Endothelial cell of hepatic sinusoid (primary cell): Measurements from ENCODE around the gene DENND6B.
"Not testable (repeated sequence)": the region's sequence is repeated elsewhere in the genome, so short reads cannot be mapped to it uniquely, and the experiment has no call there.

ENCODE experiments used
- in situ Hi-C: cut with HindIII; loops from 2 replicates; pipeline ENCODE4 v1.10.0; 2017; ENCODE audit warnings: low sequenced_read_pairs

The DENND6B gene

DNA sequence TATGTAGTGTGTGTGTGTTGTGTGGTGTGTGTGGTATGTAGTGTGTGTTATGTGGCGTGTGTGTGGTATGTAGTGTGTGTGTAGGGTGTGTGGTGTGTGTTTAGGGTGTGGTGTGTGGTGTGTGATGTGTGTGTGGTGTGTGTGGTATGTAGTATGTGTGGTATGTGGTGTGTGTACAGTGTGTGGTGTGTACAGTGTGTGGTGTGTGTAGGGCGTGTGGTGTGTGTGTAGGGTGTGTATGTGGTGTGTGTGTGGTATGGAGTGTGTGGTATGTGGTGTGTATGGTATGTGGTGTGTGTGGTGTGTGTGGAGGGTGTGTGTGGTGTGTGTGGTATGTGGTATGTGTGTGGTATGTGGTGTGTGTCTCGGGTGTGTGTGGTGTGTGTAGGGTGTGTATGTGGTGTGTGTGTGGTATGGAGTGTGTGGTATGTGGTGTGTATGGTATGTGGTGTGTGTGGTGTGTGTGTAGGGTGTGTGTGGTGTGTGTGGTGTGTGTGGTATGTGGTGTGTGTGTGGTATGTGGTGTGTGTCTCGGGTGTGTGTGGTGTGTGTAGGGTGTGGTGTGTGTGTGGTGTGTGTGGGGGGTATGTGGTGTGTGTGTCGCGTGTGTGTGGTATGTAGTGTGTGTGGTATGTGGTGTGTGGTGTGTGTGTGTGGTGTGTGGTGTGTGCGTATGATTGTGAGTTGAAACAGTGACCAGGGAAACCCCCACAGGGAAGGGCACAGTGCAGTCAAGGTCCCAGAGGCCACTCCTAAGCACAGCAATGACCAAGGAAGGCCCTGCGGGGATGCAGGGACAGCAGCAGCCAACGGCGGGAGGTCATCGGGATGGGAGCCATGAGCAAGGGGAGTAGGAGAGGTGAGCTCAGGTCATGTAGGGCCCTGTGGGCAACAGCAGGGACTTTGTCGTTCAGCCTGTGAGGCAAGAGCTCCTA is 13.4 kb upstream of the DENND6B start:
- in situ Hi-C loops = no loop called here

DNA sequence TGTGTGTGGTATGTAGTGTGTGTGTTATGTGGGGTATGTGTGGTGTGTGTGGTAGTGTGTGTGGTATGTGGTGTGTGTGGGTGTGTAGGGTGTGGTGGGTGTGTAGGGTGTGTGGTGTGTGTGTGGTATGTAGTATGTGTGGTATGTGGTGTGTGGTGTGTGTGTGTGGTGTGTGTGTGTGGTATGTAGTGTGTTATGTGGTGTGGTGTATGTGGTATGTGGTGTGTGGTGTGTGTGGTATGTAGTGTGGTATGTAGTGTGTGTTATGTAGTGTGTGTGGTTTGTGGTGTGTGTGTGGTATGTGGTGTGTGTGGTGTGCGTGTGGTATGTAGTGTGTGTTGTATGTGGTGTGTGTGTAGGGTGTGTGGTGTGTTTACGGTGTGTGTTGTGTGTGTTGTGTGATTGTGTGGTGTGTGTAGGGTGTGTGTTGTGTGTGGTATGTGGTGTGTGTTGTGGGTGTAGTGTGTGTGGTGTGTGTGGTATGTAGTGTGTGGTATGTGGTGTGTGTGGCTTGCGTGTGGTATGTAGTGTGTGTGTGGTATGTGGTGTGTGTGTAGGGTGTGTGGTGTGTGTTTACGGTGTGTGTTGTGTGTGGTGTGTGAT is 12.1 kb upstream of the DENND6B start:
- in situ Hi-C loops = no loop called here

DNA sequence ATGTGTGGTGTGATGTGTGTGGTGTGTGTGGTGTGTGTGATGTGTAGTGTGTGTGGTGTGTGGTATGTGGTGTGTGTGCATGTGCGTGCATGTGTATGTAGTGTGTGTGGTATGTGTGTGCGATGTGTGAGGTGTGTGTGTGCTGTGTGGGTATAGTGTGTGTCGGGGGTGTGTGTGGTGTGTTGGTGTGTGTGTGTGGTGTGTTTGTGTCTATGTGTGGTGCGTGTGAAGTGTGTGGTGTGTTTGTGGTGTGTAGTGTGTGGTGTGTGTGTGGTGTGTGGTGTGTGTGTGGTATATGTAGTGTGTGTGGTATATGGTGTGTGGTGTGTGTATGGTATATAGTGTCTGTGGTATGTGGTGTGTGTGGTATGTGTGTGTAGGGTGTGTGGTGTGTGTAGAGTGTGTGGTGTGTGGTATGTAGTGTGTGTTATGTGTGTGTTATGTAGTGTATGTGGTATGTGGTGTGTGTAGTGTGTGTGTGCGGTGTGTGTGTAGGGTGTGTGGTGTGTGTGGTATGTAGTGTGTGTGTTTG is 11.3 kb upstream of the DENND6B start:
- in situ Hi-C loops = no loop called here

DNA sequence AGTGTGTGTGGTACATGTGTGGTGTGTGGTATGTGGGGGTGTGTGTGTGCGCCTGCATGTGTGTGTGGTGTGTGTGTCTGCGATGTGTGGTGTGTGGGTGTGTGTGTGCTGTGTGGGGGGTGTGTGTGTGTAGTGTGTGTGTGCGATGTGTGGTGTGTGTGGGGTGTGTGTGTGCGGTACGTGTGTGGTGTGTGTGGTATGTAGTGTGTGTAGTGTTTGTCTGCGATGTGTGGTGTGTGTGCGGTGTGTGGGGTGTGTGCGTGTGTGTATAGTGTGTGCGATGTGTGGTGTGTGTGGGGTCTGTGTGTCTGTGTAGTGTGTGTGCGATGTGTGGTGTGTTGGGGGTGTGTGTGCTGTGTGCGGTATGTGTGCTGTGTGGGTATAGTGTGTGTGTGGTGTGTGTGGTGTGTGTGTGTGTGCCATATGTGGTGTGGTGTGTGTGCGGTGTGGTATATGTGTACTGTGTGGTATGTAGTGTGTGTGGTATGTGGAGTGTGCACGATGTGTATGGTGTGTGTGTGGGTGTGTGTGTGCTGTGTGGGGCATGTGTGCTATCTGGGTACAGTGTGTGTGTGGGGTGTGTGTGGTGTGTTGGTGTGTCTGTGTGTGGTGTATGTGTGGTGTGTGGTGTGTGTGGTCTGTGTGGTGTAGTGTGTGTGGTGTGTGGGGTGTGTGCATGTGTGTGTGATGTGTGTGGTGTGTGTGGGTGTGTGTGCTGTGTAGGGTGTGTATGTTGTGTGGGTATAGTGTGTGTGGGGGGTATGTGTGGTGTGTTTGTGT is 10.6 kb upstream of the DENND6B start:
- in situ Hi-C loops = no loop called here

DNA sequence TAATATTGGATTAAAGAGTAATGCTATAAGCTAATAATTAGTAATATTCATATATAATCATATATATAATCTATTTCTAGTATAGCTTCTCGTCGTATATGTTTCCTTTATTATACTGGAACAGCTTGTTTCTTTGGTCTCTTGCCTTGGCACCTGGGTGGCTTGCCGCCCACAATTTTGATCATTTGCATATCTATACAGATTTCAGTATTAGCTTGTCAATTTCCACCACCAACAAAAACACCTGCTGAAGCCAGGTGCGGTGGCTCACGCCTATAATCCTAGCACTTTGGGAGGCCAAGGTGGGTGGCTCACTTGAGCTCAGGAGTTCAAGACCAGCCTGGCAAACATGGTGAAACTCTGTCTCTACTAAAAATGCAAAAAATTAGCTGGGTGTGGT is 7.6 kb upstream of the DENND6B start:
- in situ Hi-C loops = not testable (repeated sequence)

DNA sequence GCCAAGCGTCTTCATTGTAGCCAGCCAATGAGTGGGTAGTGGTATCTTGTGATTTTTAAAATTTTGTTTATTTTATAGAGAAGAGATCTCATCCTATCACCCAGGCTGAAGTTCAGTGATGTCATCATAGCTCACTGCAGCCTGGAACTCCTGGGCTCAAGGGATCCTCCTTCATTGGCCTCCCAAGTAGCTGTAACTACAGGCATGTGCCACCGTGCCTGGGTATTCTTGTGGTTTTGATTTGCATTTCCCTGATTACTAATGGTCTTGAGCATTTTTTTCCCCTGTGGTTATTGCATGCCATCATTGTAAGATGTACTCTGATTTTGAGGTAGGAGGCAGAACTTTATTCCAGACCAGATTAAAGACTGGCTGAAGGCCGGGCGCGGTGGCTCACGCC is 2.4 kb upstream of the DENND6B start:
- in situ Hi-C loops = no loop called here

DNA sequence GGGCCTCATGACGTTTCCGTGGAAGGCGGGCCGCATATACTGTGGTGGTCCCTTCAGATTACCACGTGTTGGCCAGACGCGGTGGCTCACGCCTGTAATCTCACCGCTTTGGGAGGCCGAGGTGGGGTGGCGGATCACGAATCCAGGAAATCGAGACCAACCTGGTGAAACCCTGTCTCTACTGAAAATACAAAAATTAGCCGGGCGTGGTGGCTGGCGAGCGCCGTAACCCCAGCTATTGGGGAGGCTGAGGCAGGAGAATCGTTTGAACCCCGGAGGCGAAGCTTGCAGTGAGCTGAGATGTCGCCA is 853 bp upstream of the DENND6B start:
- in situ Hi-C loops = no loop called here

DNA sequence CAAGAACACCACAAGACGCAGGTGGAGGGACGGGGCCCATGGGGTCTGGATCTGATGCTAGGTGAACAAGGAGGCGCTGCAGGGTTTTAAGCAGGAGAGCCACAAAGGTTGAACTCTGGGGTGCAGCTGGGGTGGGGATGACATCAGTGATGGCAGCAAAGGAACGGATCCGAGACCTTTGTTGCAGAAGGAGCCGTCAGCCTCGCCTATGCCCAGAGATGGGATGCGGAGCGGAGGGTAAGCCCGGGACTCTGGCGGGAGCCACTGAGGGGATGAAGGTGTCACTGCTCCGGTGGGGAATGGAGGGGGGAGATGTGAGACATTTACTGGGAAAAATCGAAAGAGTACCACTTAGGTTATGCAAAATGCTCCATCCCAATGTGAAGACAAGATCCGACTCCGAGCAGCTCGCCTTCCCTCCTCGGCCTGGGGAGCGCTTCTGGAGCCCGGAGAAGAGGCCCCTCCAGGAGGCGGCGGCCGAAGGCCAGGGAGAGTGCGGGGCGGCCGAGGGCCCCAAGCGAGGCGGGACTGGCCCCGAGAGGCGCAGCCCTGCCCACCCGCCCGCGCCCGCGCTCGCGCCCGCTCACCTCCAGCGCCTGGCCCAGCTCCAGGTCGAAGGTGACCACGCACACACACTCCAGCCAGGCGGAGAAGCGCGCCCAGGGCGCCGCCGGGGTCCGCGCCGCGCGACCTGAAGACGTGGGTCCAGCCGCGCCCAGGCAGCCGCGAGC is 422 bp downstream of the DENND6B start:
- in situ Hi-C loops = no loop called here

DNA sequence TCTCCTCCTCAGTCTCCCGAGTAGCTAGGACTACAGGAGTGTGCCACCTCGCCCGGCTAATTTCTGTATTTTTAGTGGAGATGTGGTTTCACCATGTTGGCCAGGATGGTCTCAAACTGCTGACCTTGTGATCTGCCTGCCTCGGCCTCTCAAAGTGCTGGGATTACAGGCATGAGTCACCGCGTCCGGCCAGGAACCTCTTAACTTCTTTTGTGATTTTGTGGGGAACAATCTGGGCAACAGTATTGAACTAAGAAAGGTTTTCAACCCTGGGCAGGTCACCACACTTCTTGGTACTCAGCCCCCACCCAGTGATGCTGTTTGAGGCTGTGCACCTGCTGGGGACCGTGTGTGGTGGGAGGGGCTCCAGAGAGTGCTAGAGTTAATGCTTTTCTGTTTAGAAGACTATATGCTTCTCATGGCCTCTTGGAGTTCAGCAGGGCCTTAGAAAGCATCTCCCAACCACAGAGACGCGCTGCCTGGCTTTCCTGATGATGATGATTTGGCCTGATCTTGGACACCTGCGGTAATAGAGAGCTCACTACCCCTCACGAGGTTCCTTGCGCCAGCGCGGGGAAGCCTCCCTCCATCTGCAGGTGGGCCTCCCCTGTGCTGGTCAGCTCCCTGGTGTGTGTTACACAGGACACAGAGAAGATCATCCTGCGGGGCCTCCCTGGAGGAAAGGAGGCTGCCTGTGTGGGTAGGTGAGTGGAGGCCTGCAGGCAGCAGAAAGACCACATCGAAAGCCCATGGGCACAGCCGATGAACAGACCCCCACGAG is 1.2 kb downstream of the DENND6B start:
- in situ Hi-C loops = no loop called here

DNA sequence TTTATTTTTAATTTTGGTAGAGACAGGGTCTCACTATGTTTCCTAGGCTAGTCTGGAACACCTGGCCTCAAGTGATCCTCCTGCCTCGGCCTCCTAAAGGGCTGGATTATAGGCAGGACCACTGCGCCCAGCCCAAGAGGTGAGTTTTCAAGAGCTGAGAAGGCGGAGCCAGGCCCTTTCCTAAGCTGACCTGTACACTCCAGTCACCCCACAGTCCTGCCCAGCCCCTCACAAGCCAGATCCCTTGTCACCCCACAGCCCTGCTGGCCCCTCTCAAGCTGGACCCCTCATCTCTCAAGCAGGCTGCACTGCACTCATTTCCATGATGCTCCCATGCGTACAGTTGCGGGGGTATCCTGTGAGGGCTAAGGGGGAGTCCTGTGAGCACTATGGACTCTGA is 2.9 kb downstream of the DENND6B start:
- in situ Hi-C loops = no loop called here

DNA sequence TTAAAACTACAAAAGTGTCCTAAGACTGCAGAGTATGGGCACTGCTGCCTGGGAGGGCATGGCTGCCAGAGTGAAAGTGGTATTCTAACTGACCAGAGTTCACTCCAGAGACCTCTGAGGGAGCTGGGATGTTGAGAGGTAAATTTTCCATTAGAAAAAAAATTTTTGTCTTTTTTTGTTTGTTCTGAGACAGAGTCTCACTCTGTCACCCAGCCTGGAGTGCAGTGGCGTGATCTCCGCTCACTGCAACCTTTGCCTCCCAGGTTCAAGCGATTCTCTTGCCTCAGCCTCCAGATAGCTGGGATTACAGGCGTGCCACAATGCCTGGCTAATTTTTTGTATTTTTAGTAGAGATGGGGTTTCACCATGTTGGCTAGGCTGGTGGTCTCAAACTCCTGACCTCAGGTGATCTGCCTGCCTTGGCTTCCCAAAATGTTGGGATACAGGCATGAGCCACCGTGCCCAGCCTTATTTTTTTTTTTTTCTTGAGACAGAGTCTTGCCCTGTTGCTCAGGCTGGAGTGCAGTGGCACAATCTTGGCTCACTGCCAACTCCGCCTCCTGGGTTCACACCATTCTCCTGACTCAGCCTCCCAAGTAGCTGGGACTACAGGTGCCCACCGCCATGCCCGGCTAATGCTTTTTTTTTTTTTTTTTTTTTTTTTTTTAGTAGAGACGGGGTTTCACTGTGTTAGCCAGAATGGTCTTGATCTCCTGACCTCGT is 4.3 kb downstream of the DENND6B start:
- in situ Hi-C loops = not testable (repeated sequence)

DNA sequence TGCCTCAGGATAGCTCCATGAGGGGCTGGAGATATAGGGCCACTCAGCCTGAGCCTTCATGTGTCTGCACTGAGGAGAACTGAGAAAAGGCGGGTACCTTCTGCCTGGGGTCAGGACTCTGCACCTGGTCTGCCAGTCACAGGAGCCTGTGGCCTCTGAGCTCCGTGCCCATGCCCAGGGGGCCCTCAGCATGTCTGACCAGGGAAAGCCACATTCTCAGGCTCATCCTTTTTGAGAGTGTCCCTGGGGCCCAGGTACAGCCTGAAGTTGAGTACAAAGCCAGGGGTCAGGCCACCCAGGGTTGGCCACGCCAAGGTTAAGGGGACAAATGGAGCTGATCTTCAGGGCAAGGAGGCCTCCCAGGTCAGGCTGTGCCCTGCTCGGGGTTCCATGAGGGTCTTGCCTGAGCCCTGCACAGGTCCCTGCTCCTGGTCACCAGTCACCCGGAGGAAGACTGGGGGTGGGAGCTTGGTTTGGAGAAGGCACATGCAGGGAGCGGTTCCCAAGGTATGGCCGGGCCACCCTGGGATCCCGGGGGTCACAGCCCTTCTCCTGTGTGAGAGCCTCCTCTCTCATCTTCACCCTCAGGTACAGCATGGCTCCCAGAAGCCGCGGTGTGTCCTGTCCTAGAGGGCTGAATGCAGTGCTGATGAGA is 6.0 kb downstream of the DENND6B start:
- in situ Hi-C loops = no loop called here

DNA sequence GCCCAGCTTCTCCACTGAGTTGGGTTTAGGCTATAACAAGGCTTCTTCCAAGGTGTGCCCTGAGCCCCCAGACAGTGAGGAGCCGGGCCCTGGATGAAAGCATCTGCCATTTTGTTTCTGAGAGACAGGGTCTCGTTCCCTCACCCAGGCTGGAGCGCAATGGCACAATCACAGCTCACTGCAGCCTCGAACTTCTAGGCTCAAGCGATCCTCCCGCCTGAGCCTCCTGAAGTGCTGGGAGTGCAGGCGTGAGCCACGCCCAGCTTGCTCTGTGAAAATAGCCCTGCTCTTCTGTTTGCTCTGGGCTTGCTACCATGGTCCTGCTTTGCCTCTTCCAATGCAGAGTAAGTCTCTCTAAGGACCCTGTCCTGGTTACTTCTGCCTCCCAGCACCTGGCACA is 6.7 kb downstream of the DENND6B start:
- in situ Hi-C loops = no loop called here

DNA sequence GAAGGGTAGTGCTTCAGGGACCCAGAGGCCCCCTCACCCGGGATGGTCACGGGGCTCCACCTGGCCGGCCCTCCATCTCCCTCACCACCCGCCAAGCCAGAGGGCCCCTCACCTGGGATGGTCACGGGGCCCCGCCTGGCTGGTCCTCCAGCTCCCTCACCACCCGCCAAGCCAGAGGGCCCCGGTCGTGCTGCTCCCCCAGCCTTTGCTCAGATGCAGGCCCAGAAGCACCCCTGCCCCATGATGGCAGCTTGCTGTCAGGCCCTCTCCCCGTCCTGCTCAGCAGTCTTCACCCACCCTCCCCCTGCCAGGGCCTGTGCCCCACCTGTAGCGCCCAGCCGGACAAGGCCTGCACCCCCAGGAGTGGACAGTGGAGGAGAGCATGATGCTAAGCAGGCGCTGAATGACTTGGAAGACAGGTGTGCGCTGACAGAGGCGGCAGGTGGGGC is 7.3 kb downstream of the DENND6B start:
- in situ Hi-C loops = no loop called here

DNA sequence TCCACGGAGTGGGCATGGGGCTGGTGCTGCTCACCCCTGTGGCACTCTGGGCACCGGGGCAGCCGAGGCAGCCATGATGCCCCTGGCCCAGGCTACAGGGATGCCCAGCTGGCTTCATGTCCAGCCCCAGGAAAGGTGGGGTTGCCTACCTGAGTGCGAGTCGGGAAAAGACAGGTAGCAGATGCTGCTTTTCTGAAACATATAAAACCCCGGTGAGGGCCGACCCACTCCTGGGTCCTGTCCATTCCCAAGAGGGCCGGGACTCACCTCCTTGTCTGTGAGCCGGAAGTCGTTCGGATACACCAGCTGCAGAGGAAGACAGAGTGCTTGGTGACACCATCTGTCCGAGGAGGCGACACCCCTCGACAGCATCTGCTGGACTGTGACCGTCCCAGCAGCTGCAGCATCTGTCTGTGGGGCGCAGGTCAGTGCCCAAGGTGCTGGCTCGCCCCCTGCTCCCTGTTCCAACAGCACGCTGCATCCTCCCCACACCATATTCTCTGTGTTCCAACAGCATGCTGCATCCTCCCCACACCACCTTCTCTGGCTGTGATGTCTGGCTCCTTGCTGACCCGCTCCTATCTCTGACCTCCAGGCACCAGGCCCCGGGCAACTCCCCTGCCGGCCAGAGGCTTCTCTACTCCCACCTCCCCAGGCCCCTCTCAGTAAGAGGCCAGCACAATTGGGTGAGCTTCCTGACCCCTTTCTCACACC is 8.0 kb downstream of the DENND6B start:
- in situ Hi-C loops = no loop called here

DNA sequence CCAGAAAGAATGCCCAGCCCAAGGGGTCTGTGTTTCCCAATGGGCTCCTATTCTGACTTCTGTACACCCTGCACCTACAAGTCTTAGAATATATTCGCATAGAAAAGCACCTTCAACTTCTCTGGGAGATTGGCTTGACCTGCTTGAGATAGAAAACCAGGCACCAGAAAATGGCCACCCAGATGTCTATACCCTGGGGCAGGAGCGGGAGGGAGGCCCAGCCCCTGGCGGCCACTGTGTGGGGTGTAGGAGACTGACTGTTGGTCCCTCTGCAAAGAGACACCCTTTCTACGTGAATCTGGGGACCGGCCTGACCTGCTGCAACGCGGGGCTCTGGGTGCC is 8.5 kb downstream of the DENND6B start:
- in situ Hi-C loops = no loop called here

DNA sequence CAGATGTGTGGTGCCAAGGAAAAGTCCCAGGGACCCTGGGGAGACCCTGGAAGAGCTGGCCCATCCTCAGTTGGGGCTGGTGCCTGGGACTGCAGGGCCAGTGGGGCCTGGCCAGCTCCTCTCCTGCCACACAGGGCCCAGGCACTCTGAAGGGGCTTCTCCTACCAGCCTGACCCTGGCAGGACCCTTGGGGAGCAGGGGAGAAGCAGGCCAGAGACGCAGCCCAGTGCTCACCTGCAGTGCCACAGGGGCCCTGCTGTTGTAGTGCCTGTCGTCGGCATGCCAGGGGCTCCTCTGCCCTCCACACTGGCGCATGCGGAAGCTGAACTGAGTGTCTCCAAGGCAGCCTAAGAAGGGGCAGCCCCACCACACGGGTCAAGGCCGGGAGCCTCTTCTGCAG is 9.1 kb downstream of the DENND6B start:
- in situ Hi-C loops = no loop called here

DNA sequence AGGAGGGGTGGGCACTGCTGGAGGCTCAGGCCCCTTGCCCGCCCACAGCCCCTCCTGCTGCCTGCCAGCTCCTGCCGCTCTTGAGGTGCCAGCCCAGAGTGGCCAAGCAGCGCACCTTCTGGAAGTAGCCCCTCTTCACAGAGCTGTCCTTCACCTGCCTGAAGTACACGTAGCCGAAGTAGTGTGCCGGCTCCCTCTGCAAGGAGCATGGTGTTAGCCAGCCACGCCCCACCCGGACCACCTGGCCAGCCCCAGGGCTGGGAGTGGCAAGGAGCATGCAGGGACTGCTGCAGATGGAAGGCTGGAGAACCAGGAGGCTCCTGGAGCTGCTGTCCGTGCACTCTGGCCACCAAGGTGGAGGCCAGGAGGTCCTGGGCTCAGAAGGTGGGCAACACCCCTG is 9.6 kb downstream of the DENND6B start:
- in situ Hi-C loops = no loop called here
